NCI-H510A (cell line): ENCODE results near the gene CEBPG.

Experiments
- DNase-seq: peaks from one replicate; lab custom pipeline; 2025; lab: John Stamatoyannopoulos, UW

The CEBPG gene

GRCh38 chr19:33418871-33419787 lies 45.6 kb downstream of the CEBPG start:
- DNase-seq = no peak

DNA sequence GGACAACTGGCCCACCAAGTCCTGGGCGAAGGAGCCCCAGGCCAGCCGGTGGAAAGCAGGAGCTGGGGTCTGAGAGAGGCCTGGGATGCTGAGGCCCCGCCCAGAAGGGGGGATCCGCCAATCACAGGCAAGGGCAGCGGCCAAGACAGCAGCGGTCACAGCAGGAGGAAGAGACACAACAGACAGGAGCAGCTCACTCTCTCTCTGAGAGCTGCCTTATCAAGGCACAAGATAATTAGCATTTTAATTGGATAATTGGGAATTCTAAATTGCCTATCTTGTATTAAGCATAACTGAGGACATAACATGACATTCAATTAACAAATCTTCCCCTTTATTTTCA lies 46.2 kb downstream of the CEBPG start:
- no peak for DNase-seq

DNA sequence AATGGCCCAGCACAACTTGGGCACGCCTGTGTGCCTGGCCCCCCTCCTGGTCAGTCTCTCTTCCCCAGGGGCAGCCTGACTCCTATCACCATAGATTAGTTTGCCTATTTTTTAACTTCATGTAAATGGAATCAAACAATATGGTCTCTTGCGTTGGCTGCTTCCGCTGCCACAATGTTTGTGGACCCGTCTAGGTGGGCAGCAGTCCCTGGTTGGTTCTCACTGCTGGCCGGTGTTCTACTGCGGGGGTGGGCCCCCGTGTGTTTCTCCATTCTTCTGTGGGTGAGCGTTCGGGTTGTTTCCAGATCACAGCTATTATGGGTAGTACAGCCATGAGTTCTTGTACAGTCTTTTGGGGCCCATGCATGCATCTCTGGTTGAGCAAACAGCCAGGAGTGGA lies 47.3 kb downstream of the CEBPG start:
- DNase-seq = no peak

DNA sequence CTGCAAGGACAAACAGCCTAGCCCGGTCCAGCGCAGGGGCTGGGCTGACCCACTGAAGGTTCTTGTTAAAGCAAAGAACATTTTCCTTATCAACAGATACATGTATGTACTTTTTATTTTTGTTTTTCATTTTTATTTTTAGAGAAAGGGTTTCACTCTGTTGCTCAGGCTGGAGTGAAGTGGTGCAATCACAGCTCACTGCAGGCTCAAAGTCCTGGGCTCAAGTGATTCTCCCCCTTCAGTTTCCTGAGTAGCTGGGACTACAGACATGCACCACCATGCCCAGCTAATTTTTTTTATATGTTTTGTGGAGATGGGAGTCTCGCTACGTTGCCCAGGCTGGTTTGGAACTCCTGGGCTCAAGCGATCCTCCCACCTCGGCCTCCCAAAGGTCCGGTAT lies 47.9 kb downstream of the CEBPG start:
- DNase-seq = no peak

- DNase-seq = no peak
Observed at GRCh38 chr19:33422369-33423180, 49.1 kb downstream of the CEBPG start.

DNA sequence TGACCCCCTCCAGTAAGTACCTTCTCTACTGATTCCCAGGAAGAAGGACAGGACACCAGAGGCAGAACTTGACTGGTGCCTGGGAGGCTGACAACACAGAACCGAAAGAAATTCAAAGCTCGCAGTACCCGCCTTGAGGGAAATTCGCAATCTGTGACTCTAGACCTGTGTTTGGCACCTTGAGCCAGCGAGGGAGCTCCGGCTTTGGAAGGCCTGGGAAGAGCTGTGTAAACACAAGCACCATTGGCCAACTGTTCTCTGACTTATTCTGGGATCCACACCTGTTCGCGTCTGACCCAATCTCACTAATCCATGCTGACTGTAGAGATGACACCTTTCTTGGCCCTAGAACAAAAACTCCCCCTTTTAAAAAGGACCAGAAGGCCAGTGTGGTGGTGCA lies 50.7 kb downstream of the CEBPG start:
- no peak for DNase-seq

- DNase-seq = no peak
Observed at GRCh38 chr19:33426621-33427361, 53.3 kb downstream of the CEBPG start.

DNA sequence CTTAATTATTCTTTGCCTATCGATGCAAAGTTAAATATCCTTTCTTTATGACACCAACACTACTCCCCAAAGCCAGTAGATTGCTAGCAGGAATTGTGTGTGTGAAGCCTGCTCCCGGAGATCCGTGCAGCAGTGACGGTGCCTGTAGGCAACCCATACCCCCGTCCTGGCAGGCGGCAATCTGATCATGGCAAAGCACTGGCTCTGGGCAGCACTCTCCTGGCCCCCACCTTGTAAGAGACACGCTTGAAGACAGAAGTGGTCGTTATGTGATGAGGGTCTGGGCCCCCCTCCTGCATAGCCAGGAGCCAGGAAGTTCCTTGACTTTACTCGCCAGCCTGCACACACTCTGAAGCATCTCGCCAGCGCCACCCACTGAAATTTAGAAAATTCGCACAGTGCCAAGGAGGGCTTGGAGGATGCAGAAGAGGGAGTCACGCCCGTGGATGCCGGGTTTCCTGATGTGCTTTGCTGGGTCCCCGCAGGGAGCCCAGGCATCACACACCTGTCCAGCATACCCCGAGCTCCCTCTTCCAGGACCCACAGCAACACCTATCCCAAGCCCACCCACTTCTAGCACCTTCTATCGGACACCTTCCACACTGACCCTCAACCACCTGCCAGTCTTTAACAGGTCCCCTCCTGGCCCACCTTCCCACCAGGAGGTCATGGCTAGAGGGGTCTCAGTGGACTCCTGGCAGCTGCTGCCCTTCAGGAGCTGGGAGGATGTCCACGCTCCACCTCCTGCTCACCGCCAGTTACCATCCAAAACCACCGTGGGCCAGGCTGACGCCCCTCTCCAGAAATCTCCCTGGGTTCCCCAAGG lies 54.5 kb downstream of the CEBPG start:
- no peak for DNase-seq

- DNase-seq = no peak
Observed at GRCh38 chr19:33428627-33429125, 55.2 kb downstream of the CEBPG start.

GRCh38 chr19:33429891-33430673 lies 56.6 kb downstream of the CEBPG start:
- DNase-seq = no peak

- no peak for DNase-seq
Observed at GRCh38 chr19:33430674-33431277, 57.3 kb downstream of the CEBPG start.

DNA sequence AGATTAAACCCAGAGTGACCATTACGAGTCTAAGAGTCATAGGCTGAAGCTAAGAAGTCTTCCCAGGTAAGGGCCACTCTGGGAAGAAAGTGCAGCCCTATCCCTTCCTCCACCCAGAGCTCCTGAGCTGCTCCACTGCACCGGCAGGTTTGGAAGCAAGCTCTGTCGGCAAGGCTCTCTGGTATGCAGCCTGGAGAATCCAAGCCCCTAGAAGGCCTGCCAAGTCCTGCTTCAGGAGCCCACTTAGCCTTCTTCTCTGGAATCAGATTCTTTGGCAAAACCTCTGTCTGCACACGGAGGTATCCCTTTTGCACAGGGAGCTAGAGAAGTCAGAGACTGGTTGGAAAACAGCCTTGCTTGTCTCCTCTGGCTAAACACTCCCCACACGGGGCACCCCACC lies 58.5 kb downstream of the CEBPG start:
- DNase-seq = no peak
